HepG2 (cell line): Measurements from ENCODE around the gene OR2V2. TPM values are rescaled to one million over a fixed set of nuclear protein-coding genes. Genes with fewer than 3 reads are reported as not detected.
A peak's percentile ranks its signal among the peaks of the same experiment; 100 is the strongest.

Experiments used
- BORCS8-MEF2B ChIP-seq: sonication (generic); formaldehyde crosslinking; IDR thresholded peaks from 2 replicates; pipeline ENCODE4 v1.8.0; 2022; ENCODE audit warnings: mild to moderate bottlenecking, missing genetic modification reagents
- CEBPG ChIP-seq: IDR thresholded peaks from 2 replicates; pipeline ENCODE4 v1.6.1; 2016
- IRF2 ChIP-seq: IDR thresholded peaks from 2 replicates; pipeline ENCODE4 v1.6.1; 2018; ENCODE audit warnings: missing genetic modification reagents, missing compliant biosample characterization
- KAT8 ChIP-seq: IDR thresholded peaks from 2 replicates; pipeline ENCODE4 v1.6.1; 2016; ENCODE audit warnings: missing genetic modification reagents, missing compliant biosample characterization
- MED1 ChIP-seq: sonication (generic); formaldehyde crosslinking; IDR thresholded peaks from 2 replicates; pipeline ENCODE4 v1.4.0; 2020; ENCODE audit warnings: missing genetic modification reagents
- NFIC ChIP-seq: IDR thresholded peaks from 2 replicates; pipeline ENCODE4 v1.6.1; 2012; ENCODE audit warnings: mild to moderate bottlenecking, low read length, inconsistent platforms
- TBX2 ChIP-seq: sonication (generic); formaldehyde crosslinking; IDR thresholded peaks from 2 replicates; pipeline ENCODE4 v1.5.0; 2020; ENCODE audit warnings: missing genetic modification reagents, mild to moderate bottlenecking, borderline replicate concordance
- TEAD2 ChIP-seq: sonication (generic); formaldehyde crosslinking; IDR thresholded peaks from 2 replicates; pipeline ENCODE4 v1.9.0; 2021; ENCODE audit warnings: missing genetic modification reagents
- ZMAT3 ChIP-seq: sonication (generic); formaldehyde crosslinking; conservative IDR thresholded peaks from 2 replicates; pipeline ENCODE4 v1.7.0; 2021; ENCODE audit warnings: missing genetic modification reagents
- ZNF136 ChIP-seq: sonication (generic); formaldehyde crosslinking; IDR thresholded peaks from 2 replicates; pipeline ENCODE4 v1.8.1; 2022; ENCODE audit warnings: low read depth, mild to moderate bottlenecking, moderate library complexity, missing genetic modification reagents
- ZNF143 ChIP-seq: sonication (generic); formaldehyde crosslinking; IDR thresholded peaks from 2 replicates; pipeline ENCODE4 v1.4.0; 2020; ENCODE audit warnings: missing genetic modification reagents
- ZNF234 ChIP-seq: sonication (generic); formaldehyde crosslinking; conservative IDR thresholded peaks from 2 replicates; pipeline ENCODE4 v1.5.1; 2020; ENCODE audit warnings: mild to moderate bottlenecking, missing genetic modification reagents
- ZNF30 ChIP-seq: sonication (generic); formaldehyde crosslinking; IDR thresholded peaks from 2 replicates; pipeline ENCODE4 v1.5.0; 2020; ENCODE audit warnings: mild to moderate bottlenecking, missing genetic modification reagents
- ZNF563 ChIP-seq: sonication (generic); formaldehyde crosslinking; IDR thresholded peaks from 2 replicates; pipeline ENCODE4 v1.8.0; 2022; ENCODE audit warnings: mild to moderate bottlenecking, moderate library complexity, missing genetic modification reagents
- ZNF577 ChIP-seq: sonication (generic); formaldehyde crosslinking; IDR thresholded peaks from 2 replicates; pipeline ENCODE4 v1.4.0; 2020; ENCODE audit warnings: mild to moderate bottlenecking, low read depth, missing genetic modification reagents, borderline replicate concordance
- ZNF790 ChIP-seq: sonication (generic); formaldehyde crosslinking; IDR thresholded peaks from 2 replicates; pipeline ENCODE4 v1.8.0; 2022; ENCODE audit warnings: missing genetic modification reagents, mild to moderate bottlenecking, borderline replicate concordance
- ZSCAN31 ChIP-seq: sonication (generic); formaldehyde crosslinking; IDR thresholded peaks from 2 replicates; pipeline ENCODE4 v1.5.0; 2020; ENCODE audit warnings: low read depth, mild to moderate bottlenecking, missing genetic modification reagents
- polyA plus RNA-seq, 8 experiments: library from polyadenylated mRNA; depleted of rRNA in 3 of 8; stranded (reverse) in 7 of 8; unstranded in 1 of 8; fragments of >200 nt; fragmentation: Illumina TruSeq in 4 of 8; extraction: Trizol in 4 of 8; gene quantifications; 2 replicates each; pipeline versions ENCODE4 v1.2.1 to v1.2.3, GENCODE V29; 2011 to 2016; ENCODE audit warnings: low read depth in 4 of 8, missing spikeins in 1 of 8, mixed read lengths in 1 of 8; ENCODE audit not compliant: insufficient read depth in 1 of 8
- total RNA-seq, 5 experiments: library from RNA; depleted of rRNA; stranded (reverse); fragments of >200 nt; fragmentation: Illumina TruSeq; extraction: Trizol; gene quantifications; 2 replicates each; pipeline ENCODE4 v1.2.3, GENCODE V29; 2016; ENCODE audit warnings: low read depth in 1 of 5
- TF ChIP-seq, protein P1 (sequence below): sonication (generic); formaldehyde crosslinking; IDR thresholded peaks from 2 replicates; pipeline ENCODE4 v1.9.0; 2021; ENCODE audit warnings: missing genetic modification reagents, borderline replicate concordance
- TF ChIP-seq, protein P2 (sequence below): IDR thresholded peaks from 2 replicates; pipeline ENCODE4 v1.6.1; 2012; ENCODE audit warnings: inconsistent platforms
- TF ChIP-seq, protein P3 (sequence below): sonication (generic); formaldehyde crosslinking; IDR thresholded peaks from 2 replicates; pipeline ENCODE4 v1.4.0; 2020; ENCODE audit warnings: mild to moderate bottlenecking, missing genetic modification reagents
- TF ChIP-seq, protein P4 (sequence below): sonication (generic); formaldehyde crosslinking; IDR thresholded peaks from 2 replicates; pipeline ENCODE4 v1.8.1; 2023; ENCODE audit warnings: mild to moderate bottlenecking, missing genetic modification reagents

OR2V2 gene
- total and polyA plus RNA-seq, 2 of the 13 experiments (the other 11 are each of a cell fraction or from before 2014, with no cell fraction given), result not detected

DNA sequence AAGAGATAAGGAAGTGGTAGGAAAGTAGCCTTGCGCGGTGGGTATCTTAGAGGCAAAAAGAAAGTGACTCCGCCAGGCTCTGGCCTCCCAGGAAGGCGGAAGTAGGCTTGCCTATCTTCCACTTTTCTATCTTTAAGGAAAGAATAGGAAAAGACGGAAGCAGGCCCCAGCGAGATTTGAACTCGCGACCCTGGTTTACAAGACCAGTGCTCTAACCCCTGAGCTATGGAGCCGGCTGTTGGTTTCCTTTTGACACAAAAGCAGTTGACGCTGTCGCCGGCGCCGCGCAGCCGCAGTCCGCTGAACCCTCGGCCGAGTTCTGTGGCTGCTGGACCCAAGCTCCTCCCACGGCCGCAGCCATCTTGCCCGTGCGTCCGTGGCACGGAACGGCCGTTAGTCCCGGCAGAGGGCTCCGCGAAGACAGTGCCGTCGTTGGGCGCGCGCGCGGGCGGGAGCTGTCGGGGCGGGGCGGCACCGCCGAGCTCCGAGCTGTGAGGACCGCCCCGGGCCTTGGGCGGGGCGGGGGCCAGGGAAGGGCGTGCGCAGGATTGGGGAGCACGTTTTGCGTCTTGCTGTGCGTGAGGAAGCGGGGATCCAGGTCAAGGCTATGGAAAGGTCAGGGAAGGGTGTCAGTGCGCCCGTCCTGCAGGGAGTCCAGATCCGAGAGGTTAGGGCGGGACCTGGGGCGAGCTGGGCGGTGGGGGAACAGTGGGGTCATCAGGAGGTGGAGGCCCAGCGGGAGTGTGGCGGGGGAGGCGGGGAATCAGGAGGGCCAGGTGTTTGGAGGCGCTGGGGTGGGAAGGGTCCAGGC, 44.3 kb downstream of the OR2V2 start (continued):
- TF ChIP-seq ZSCAN31 (peak; percentile 89), ZNF577 (CRISPR knock-in tag) (no peak), BORCS8-MEF2B (CRISPR knock-in tag) (peak; percentile 88), ZNF143 (CRISPR knock-in tag) (no peak; the same call in 1 of the 2 replicates), ZNF790 (CRISPR knock-in tag) (peak; percentile 97), IRF2 (CRISPR knock-in tag) (peak; percentile 58; the same call in 1 of the 2 replicates), NFIC (no peak), ZNF136 (no peak), KAT8 (CRISPR knock-in tag) (peak; percentile 62), ZNF234 (no peak), CEBPG (CRISPR knock-in tag) (peak; percentile 13; the same call in 1 of the 2 replicates), ZNF563 (CRISPR knock-in tag) (peak; percentile 80; the same call in 1 of the 2 replicates), ZNF30 (no peak; the same call in 1 of the 2 replicates), ZMAT3 (CRISPR knock-in tag) (no peak), MED1 (CRISPR knock-in tag) (peak; percentile 48), TBX2 (CRISPR knock-in tag) (peak; percentile 59; the same call in 1 of the 2 replicates), TEAD2 (CRISPR knock-in tag) (no peak)
- TF ChIP-seq, protein P1, sequence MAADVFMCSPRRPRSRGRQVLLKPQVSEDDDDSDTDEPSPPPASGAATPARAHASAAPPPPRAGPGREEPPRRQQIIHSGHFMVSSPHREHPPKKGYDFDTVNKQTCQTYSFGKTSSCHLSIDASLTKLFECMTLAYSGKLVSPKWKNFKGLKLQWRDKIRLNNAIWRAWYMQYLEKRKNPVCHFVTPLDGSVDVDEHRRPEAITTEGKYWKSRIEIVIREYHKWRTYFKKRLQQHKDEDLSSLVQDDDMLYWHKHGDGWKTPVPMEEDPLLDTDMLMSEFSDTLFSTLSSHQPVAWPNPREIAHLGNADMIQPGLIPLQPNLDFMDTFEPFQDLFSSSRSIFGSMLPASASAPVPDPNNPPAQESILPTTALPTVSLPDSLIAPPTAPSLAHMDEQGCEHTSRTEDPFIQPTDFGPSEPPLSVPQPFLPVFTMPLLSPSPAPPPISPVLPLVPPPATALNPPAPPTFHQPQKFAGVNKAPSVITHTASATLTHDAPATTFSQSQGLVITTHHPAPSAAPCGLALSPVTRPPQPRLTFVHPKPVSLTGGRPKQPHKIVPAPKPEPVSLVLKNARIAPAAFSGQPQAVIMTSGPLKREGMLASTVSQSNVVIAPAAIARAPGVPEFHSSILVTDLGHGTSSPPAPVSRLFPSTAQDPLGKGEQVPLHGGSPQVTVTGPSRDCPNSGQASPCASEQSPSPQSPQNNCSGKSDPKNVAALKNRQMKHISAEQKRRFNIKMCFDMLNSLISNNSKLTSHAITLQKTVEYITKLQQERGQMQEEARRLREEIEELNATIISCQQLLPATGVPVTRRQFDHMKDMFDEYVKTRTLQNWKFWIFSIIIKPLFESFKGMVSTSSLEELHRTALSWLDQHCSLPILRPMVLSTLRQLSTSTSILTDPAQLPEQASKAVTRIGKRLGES (CRISPR knock-in tag), result no peak
- TF ChIP-seq, protein P2, sequence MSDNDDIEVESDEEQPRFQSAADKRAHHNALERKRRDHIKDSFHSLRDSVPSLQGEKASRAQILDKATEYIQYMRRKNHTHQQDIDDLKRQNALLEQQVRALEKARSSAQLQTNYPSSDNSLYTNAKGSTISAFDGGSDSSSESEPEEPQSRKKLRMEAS, result peak; percentile 88
- TF ChIP-seq, protein P3, sequence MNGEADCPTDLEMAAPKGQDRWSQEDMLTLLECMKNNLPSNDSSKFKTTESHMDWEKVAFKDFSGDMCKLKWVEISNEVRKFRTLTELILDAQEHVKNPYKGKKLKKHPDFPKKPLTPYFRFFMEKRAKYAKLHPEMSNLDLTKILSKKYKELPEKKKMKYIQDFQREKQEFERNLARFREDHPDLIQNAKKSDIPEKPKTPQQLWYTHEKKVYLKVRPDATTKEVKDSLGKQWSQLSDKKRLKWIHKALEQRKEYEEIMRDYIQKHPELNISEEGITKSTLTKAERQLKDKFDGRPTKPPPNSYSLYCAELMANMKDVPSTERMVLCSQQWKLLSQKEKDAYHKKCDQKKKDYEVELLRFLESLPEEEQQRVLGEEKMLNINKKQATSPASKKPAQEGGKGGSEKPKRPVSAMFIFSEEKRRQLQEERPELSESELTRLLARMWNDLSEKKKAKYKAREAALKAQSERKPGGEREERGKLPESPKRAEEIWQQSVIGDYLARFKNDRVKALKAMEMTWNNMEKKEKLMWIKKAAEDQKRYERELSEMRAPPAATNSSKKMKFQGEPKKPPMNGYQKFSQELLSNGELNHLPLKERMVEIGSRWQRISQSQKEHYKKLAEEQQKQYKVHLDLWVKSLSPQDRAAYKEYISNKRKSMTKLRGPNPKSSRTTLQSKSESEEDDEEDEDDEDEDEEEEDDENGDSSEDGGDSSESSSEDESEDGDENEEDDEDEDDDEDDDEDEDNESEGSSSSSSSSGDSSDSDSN (CRISPR knock-in tag), result peak; percentile 63; the same call in 1 of the 2 replicates
- TF ChIP-seq, protein P4, sequence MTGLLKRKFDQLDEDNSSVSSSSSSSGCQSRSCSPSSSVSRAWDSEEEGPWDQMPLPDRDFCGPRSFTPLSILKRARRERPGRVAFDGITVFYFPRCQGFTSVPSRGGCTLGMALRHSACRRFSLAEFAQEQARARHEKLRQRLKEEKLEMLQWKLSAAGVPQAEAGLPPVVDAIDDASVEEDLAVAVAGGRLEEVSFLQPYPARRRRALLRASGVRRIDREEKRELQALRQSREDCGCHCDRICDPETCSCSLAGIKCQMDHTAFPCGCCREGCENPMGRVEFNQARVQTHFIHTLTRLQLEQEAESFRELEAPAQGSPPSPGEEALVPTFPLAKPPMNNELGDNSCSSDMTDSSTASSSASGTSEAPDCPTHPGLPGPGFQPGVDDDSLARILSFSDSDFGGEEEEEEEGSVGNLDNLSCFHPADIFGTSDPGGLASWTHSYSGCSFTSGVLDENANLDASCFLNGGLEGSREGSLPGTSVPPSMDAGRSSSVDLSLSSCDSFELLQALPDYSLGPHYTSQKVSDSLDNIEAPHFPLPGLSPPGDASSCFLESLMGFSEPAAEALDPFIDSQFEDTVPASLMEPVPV (CRISPR knock-in tag), result no peak
